GM10266 (cell line): ENCODE data around the gene GABARAP.

Experiments
- DNase-seq: peaks from one replicate; pipeline ENCODE4 v3.0.0; 2012; ENCODE audit errors: extremely low spot score
- CTCF ChIP-seq: IDR thresholded peaks from 2 replicates; pipeline ENCODE4 v1.5.1; 2012; ENCODE audit warnings: mild to moderate bottlenecking, low read depth; ENCODE audit not compliant: control insufficient read depth, insufficient read depth; ENCODE audit errors: missing control alignments

Gene GABARAP

GRCh38 chr17:7223375-7223774 lies 18.9 kb downstream of the GABARAP start:
- DNase-seq = no peak
- TF ChIP-seq CTCF = no peak

GRCh38 chr17:7222972-7223292 lies 19.3 kb downstream of the GABARAP start:
- TF ChIP-seq CTCF = no peak
- no peak for DNase-seq

- no peak for TF ChIP-seq CTCF
- no peak for DNase-seq
Measured at GRCh38 chr17:7222093-7222971, 19.9 kb downstream of the GABARAP start.

- DNase-seq = no peak
- no peak for TF ChIP-seq CTCF
Measured at GRCh38 chr17:7221278-7222092, 20.8 kb downstream of the GABARAP start.

DNA sequence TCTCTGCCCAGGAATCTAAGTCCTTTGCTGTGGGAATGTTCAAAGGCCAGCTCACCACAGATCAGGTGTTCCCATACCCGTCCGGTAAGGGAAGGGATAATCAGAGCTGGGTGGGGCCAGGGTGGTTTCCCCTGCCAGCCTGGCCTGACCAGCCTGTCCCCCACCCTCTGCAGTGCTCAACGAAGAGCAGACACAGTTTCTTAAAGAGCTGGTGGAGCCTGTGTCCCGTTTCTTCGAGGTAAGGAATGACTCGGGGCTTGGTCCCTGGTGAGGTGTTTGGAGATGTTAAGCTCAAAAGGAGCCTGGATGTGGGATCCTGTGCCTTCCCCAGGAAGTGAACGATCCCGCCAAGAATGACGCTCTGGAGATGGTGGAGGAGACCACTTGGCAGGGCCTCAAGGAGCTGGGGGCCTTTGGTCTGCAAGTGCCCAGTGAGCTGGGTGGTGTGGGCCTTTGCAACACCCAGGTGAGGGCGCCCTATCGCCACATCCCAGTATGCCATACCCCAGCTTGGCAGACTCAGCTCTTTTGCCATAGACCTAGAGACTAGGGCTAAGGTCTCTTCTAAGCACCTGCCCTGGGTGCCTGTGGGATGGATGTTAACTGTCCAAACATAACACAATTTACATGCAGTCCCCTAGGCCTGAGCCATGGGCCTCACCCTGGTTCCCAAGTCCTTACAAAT lies 21.5 kb downstream of the GABARAP start:
- peak; percentile 64 for TF ChIP-seq CTCF
- DNase-seq = peak; percentile 74

- DNase-seq = peak; percentile 93
- no peak for TF ChIP-seq CTCF
Measured at GRCh38 chr17:7219812-7220592, 22.2 kb downstream of the GABARAP start, which contains the start of the genes ACADVL and DLG4. Gene ACADVL (plus strand): TSS chr17:7219938. CDS start chr17:7219985, 47 bp downstream. Gene DLG4 (minus strand): TSS chr17:7219836.
